ENCODE measurements around the gene CAV1.

DNA sequence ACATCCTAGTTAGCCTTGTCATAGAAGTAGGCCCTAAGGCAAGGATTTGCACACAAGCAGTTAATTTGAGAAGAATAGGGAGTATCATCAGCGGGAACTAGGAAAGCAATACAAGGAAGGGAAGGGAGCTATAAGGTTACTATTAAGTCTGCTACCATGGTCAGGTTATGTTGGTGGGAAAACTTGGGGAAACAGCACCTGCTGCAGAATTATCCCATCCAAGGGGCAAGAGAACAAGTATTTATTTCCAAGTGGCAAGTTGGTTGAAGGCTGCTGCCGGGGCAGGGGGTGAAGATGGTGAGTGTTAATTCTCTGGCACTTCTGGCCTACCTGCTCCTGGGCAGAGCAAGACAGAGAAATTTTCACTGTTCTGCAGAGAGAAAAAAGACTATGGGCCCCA lies 55.0 kb downstream of the CAV1 start:
- TF ChIP-seq POLR2AphosphoS5 (IDR thresholded peaks at IDR 0.05; ENCODE audit: borderline replicate concordance, low read depth, low read length) (no peak), EZH2 (IDR thresholded peaks at IDR 0.05) (no peak)
